ENCODE data around the gene UNC5CL. TPM values are rescaled to one million over a fixed set of nuclear protein-coding genes. Genes with fewer than 3 reads are reported as not detected.

The UNC5CL gene, protein sequence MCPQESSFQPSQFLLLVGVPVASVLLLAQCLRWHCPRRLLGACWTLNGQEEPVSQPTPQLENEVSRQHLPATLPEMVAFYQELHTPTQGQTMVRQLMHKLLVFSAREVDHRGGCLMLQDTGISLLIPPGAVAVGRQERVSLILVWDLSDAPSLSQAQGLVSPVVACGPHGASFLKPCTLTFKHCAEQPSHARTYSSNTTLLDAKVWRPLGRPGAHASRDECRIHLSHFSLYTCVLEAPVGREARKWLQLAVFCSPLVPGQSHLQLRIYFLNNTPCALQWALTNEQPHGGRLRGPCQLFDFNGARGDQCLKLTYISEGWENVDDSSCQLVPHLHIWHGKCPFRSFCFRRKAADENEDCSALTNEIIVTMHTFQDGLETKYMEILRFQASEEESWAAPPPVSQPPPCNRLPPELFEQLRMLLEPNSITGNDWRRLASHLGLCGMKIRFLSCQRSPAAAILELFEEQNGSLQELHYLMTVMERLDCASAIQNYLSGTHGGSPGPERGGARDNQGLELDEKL
- not detected in 2 replicates for total RNA-seq

DNA sequence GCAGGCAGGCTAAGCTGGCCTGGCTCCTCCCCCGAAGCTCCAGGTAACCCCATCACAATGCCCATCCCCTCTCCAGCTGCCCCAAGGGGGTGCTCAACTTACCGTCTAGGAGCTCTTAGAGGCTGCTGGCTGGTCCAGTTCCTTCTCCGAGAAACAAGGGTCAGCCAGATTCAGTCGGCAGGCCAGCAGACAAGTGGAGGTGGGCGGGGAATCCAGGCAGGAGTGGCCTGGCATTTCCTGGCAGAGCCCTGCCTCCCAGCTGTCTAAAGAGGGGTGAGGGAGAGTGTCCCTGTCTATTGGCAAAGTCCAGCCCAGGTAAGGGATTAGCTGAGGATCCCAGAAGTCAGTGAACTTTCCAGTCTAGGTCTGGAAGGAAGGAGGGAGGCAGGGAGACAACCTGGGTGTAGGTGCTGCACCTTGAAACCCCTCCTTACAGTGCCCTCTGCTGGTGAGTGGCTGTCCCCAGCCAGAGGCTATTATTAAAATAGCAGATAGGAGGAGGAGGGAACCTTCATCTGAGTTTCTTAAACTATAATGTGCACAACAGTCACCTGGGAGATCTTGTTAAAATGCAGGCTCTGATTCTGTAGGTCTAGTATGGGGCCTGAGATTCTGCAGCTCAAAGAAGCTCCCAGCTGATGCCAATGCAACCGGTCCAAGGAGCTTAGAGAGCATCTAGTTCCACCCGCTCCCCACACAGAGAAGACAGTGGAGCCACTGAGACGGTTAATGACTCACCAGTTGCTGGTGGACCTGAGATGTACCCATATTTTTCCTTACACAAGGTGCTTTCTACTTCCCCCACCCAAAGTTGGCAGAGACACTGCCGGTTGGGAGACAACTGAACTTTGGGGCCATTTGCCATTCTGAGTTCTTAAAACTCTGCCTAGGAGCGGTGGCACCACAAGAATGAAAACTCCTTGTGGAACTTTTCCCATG, at the start of gene UNC5CL:
Gene UNC5CL, minus strand, starts transcription at position 162 of the 939 bp plus-strand sequence. CDS start 4,147 bp downstream, outside the sequence.

DNA sequence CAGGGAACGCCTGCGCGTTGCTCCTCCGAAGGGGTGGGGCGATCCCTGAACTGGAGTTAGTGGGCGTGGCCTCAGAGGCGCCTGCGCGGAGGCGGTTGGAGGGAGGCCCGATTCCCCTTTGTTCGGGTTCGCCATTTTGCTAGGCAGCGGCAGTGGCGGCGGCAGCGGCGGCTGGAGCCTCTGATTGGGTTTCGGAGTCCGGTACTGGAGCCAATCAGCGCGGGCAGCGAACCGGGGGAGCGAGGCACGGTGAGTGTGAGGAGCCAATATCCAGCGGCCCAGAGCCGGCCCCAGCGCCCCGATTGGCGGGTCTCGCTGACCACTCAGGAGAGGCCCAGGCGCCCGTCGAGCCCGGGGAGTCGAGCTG, 33.8 kb upstream of the UNC5CL start, which contains the start of gene NFYA:
Gene NFYA, plus strand, starts transcription at position 139 of the 367 bp plus-strand sequence. CDS start 6,116 bp downstream, outside the sequence.

DNA sequence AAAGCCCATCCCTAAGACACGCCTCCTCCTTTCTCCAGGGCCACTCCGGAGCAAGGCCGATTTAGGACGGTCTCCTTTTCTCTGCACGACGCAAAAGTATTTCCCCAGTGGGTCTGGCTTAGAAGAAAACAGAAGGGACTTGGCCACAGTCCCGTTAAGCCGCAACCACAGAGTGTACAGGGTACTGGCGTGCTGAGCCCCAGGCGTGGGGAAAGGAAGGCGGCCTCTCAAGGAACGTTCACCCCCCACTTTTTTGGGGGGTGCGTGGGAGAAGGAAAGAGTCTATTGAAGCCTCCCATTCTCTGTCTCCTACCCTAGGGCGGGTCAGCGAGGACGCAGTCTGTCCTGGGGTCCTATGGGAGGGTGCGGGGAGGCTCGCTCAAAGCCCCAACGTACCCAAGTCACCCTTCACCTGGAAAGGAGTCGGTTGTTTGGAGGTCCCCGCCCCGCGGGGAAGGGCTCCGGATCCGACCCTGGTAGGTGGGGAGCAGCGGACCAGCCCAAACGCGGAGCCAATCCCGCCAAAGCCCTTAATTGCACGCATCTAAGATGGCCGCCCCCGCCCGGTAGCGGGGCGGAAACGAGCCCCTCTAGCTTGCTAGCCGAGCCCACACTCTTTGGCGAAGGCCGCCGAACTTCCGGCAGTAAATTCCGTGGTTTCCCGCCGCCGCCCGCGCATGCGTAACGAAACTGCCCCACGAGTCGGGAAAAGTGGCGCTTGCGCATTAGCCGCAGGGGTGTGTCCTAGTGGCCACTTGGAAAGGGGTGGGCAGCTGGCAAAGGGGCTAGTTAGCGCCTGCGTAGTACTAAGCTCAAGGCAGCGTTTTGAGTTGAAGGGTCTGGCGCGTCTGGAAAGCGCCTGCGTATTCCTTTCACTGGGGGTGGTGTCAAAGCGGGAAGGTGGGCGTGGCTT, 33.2 kb upstream of the UNC5CL start, which contains the start of gene OARD1:
Gene OARD1, minus strand, starts transcription at position 434 of the 913 bp plus-strand sequence. CDS start 722 bp downstream, outside the sequence.

DNA sequence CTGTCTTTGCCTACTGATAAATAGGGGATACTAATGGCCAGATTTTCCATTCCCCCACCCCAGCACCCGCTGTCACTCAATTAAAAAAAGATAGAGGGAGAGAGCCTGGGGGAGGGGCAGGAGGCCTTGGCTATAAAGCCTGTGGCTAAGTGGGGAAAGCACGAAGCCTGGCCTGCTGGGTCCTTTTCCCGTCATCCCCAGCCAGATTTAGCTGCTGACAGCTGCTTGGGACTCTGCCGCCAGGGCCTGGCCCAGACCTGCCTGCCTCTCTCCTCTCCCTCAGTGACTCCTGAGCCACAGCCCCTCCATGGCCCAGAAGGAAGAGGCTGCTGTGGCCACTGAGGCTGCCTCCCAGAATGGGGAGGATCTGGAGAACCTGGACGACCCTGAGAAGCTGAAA, 14.0 kb upstream of the UNC5CL start, which contains the start of gene APOBEC2:
Gene APOBEC2, plus strand, starts transcription at position 162 of the 400 bp plus-strand sequence. Its CDS starts 146 bp downstream, at position 308.

DNA sequence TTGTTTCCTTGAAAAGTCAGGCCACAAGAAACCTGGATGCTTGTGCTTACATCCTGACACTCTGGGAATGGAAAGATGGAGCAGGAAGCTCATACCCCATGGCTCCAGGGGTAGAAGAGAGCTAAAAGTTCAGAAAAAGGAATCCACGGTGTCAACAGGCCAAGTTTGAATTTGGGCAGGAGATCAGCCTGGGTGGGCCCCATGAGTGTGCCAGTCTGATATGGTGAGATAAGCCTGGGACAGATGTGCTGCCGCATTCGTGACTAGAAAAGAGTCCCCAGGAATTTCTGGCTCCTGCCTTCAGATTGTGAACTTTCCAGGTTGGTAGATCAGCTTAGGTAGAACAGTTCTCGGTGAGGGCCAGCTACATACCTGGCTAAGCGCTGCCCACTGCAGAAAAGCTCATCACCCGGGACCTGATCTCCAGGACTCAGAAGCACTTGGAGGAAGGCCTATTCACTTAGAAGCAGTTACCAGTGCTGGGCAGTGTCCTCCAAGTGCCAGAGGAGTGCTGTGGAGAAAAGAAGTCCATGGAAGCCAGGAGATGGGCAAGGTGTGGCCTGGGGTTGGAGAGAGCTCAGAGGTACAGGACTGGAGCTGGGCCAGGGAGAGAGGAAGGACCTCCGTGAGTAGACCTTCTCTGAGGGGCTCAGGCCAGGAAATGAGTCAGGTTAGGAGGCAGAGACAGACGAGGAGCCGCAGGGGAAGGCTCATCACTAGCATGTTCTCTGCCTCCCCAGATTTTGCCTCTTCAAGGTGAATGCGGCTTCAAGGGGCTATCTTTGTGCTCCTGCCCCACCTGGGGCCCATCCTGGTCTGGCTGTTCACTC, 3.4 kb upstream of the UNC5CL start, which contains the start of gene TSPO2:
Gene TSPO2, plus strand, starts transcription at position 242 of the 830 bp plus-strand sequence. Its CDS starts 519 bp downstream, at position 761.

Other genes starting within 250 kb of the UNC5CL start
- not detected in 2 replicates for gene TSPO2, start 3.2 kb upstream of the UNC5CL start, total RNA-seq
- not detected in 2 replicates for gene APOBEC2, start 14.0 kb upstream of the UNC5CL start, total RNA-seq
- gene OARD1, start 33.1 kb upstream of the UNC5CL start, total RNA-seq, result 4.9 and 7.5 TPM in 2 replicates
- gene NFYA, start 33.8 kb upstream of the UNC5CL start, total RNA-seq, result 14.4 and 18.8 TPM in 2 replicates
- gene TREML1, start 115.1 kb upstream of the UNC5CL start, total RNA-seq, result not detected in 2 replicates
- gene TREM2, start 123.9 kb upstream of the UNC5CL start, total RNA-seq, result not detected in 2 replicates
- gene TREML2, start 161.9 kb upstream of the UNC5CL start, total RNA-seq, result not detected in 2 replicates
- gene TREML4, start 189.1 kb upstream of the UNC5CL start, total RNA-seq, result not detected in 2 replicates
- gene TREM1, start 247.5 kb upstream of the UNC5CL start, total RNA-seq, result not detected in 2 replicates

All from vein endothelial cell (primary cell).